GM21737 (cell line): ENCODE measurements around the gene ADAMTSL1.
A peak's percentile ranks its signal among the peaks of the same experiment; 100 is the strongest.
"Not testable (repeated sequence)": the region's sequence is repeated elsewhere in the genome, so short reads cannot be mapped to it uniquely, and the experiment has no call there.

Source experiments
- ATAC-seq: cut with Tn5 transposase; IDR thresholded peaks from one replicate; pipeline ENCODE4 v1.9.1; 2021; ENCODE audit warnings: mild to moderate bottlenecking, moderate library complexity; ENCODE audit not compliant: unreplicated experiment

Gene ADAMTSL1

GRCh38 chr9:18848657-18849056, 374.7 kb downstream of the ADAMTSL1 start:
- no peak for ATAC-seq

GRCh38 chr9:18849270-18849669, 375.3 kb downstream of the ADAMTSL1 start:
- ATAC-seq, result no peak

- ATAC-seq, result no peak
Measured at GRCh38 chr9:18849890-18850677, 376.1 kb downstream of the ADAMTSL1 start.

GRCh38 chr9:18851069-18851795, 377.3 kb downstream of the ADAMTSL1 start:
- no peak for ATAC-seq

- no peak for ATAC-seq
Measured at GRCh38 chr9:18855656-18856055, 381.7 kb downstream of the ADAMTSL1 start.

- no peak for ATAC-seq
Measured at GRCh38 chr9:18857334-18857733, 383.4 kb downstream of the ADAMTSL1 start.

- ATAC-seq, result no peak
Measured at GRCh38 chr9:18857769-18858168, 383.8 kb downstream of the ADAMTSL1 start.

GRCh38 chr9:18861609-18862544, 387.9 kb downstream of the ADAMTSL1 start:
- no peak for ATAC-seq

GRCh38 chr9:18863791-18864190, 389.8 kb downstream of the ADAMTSL1 start:
- ATAC-seq, result no peak

GRCh38 chr9:18864516-18864915, 390.6 kb downstream of the ADAMTSL1 start:
- no peak for ATAC-seq

GRCh38 chr9:18865542-18865941, 391.6 kb downstream of the ADAMTSL1 start:
- ATAC-seq, result no peak

GRCh38 chr9:18866121-18866831, 392.3 kb downstream of the ADAMTSL1 start:
- no peak for ATAC-seq

- ATAC-seq, result no peak
Measured at GRCh38 chr9:18869725-18870124, 395.8 kb downstream of the ADAMTSL1 start.

GRCh38 chr9:18874069-18874468, 400.1 kb downstream of the ADAMTSL1 start:
- ATAC-seq, result no peak

- ATAC-seq, result not testable (repeated sequence)
Measured at GRCh38 chr9:18874990-18875389, 401.0 kb downstream of the ADAMTSL1 start.

GRCh38 chr9:18877984-18878383, 404.0 kb downstream of the ADAMTSL1 start:
- ATAC-seq, result no peak

GRCh38 chr9:18881758-18882157, 407.8 kb downstream of the ADAMTSL1 start:
- ATAC-seq, result no peak

- ATAC-seq, result no peak
Measured at GRCh38 chr9:18887546-18887945, 413.6 kb downstream of the ADAMTSL1 start.

- ATAC-seq, result no peak
Measured at GRCh38 chr9:18888290-18888689, 414.3 kb downstream of the ADAMTSL1 start.

GRCh38 chr9:18889550-18889949, 415.6 kb downstream of the ADAMTSL1 start:
- no peak for ATAC-seq

GRCh38 chr9:18890372-18890771, 416.4 kb downstream of the ADAMTSL1 start:
- peak; percentile 69 for ATAC-seq
